ENCODE data around the gene SBK3.

DNA sequence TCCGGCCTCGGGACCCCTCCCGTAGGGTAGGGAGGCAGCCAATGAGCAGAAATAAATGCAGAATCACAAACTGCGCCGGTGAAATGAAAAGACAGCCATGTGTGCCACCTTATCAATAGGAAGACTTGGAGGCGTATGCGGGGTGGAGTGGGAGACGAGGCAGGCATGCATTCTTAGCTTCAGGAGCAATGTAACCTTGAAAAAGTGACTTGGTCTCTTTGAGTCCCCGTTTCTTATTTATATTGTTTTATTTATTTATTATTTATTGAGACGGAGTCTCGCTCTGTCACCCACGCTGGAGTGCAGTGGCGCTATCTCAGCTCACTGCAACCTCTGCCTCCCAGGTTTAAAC lies 41.1 kb downstream of the SBK3 start:
- TF ChIP-seq, protein P1, sequence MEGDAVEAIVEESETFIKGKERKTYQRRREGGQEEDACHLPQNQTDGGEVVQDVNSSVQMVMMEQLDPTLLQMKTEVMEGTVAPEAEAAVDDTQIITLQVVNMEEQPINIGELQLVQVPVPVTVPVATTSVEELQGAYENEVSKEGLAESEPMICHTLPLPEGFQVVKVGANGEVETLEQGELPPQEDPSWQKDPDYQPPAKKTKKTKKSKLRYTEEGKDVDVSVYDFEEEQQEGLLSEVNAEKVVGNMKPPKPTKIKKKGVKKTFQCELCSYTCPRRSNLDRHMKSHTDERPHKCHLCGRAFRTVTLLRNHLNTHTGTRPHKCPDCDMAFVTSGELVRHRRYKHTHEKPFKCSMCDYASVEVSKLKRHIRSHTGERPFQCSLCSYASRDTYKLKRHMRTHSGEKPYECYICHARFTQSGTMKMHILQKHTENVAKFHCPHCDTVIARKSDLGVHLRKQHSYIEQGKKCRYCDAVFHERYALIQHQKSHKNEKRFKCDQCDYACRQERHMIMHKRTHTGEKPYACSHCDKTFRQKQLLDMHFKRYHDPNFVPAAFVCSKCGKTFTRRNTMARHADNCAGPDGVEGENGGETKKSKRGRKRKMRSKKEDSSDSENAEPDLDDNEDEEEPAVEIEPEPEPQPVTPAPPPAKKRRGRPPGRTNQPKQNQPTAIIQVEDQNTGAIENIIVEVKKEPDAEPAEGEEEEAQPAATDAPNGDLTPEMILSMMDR (conservative IDR thresholded peaks at IDR 0.05; ENCODE audit: low read length) = no peak; the same call in 1 of the 2 replicates
- no peak for TF ChIP-seq EZH2phosphoT487 (IDR thresholded peaks at IDR 0.05; ENCODE audit: borderline replicate concordance, low read depth, low read length)
